Hematopoietic multipotent progenitor cell treated with erythropoietin and hydrocortisone succinate and interleukin-3 and kit ligand, for 15 days (in vitro differentiated cells): ENCODE data around the gene ACR.
"Not testable (repeated sequence)": the region's sequence is repeated elsewhere in the genome, so short reads cannot be mapped to it uniquely, and the experiment has no call there.

ENCODE experiments used
- DNase-seq: peaks from one replicate; pipeline ENCODE4 v3.0.0-alpha.2; 2015; ENCODE audit warnings: low spot score

ACR gene

DNA sequence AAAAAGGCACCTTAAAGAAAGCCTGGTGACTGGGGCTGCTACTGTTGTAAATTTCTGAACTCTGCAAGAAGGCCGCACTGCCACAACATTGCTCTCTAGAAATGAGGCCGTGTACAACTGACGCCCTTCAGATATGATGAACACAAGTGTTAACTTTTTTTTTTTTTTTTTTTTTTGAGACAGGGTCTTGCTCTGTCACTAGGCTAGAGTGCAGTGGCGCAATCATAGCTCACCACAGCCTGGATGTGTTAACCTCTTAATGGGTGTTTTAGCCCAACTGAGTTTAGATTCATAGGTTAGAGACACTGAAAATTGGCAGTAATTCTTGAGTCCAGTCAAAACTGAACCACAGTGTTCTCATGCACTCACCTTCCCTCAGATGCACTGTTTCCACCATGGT is 42.2 kb downstream of the ACR start:
- not testable (repeated sequence) for DNase-seq

- peak; percentile 2 for DNase-seq
These were observed 44.2 kb downstream of the ACR start for GRCh38 chr22:50782253-50782652.

DNA sequence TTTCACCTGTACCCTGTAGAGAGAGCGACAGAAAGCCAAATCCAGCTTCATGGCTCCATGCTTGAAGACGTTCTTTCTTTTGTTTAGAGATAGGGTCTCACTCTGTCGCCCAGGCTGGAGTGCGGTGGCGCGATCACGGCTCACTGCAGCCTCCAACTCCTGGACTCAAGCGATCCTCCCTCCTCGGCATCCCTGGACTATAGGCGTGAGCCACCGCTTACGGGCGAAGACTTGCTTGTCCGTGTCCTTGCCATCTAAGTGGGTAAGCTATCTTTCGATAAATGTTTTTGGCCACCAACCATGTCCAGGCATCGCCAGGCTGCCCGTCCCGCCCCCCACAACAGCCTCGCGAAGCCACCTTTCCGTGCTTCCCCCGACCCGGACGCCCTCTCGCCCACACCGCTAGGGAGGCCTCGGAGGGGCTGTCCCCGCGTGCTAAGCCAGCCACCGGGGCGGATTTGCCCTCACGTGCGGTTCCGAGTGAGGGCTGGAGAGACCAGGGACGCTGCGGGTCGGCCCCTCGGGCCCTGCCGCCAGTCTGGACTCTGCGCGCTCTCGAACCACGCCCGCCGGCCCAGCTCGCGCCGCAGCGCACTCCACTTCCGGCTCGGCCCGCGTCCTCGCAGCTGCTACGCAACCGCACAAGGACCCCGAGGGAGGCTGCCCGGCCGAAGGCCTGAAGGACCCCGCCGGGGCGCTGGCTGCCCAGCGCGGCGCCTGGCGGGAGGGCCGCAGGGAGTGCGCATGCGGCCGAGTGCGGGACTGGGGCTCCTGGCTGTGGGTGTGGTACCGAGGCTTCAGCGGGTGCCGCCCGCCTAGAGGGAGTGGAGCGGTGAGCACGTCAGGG is 45.3 kb downstream of the ACR start, which contains the start of gene RABL2B:
Gene RABL2B (minus strand): TSS at position 604 of the 847 bp plus-strand sequence. CDS start 1,342 bp downstream, outside the sequence.
- peak; percentile 90 for DNase-seq

DNA sequence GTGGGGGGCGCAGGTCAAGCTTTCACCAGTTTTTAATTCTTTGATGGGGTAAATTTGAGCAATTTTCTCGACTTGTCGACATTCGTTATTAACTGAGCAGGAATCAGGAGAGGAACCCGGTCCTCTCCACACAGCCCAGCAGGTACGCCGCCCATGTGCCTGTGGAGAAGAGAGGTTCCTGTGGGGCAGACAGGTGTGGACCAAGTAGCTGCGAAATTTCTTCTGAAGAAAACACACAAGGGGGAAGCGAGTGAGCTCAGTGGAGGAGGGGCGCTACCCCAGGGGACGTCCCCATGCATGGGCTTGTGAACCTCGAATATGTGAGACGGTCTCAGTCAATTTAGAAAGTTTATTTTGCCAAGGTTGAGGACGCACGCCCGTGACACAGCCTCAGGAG is 45.9 kb downstream of the ACR start:
- DNase-seq, result not testable (repeated sequence)

- DNase-seq, result not testable (repeated sequence)
These were observed 47.3 kb downstream of the ACR start for GRCh38 chr22:50785289-50785688.

GRCh38 chr22:50786936-50787335 is 48.9 kb downstream of the ACR start:
- DNase-seq, result not testable (repeated sequence)
